ENCODE results near the gene GBP1. TPM values are rescaled to one million over a fixed set of nuclear protein-coding genes. Genes with fewer than 3 reads are reported as not detected.

GBP1 gene
- total RNA-seq, 4 donors from 2014 or later: 1.8 to 6.9 (median 5.0) TPM

DNA sequence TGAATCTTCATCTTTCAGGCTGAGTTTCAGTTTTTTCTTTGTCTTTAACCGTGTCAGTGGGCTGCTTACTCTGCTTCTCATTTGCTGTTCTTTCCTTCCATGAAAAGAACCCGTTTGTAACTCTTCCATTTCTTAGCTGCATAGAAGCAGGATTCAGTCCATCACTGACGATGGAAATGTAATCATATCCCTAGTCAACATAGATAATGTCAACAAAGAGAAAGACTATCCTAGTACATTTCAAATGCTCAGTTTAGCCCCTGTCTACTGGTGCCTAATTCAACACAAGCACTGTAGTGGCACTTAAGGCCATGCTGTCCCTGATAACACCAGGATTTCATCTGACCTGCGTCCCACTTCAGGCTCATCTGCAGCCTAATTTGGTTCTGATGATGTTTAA is 376 bp downstream of the GBP1 start:
- Histone ChIP-seq H3K9me3 (no peaks in the 10 kb centered on the region), H3K36me3 (no peaks in the 10 kb centered on the region), H3K27ac (peak overlapping the region; percentile 73 to 79 (median 76)), H3K27me3 (no peaks in the 10 kb centered on the region), H3K4me3 (peak overlapping the region; percentile 43 to 54 (median 48)), H3K4me1 (peaks cover 0 to 20% of the 10 kb centered on the region in 2 donors)
- intact Hi-C loops (cut with DNase I; ENCODE audit: low total_unique reads): no loop called here
- TF ChIP-seq, protein P1, sequence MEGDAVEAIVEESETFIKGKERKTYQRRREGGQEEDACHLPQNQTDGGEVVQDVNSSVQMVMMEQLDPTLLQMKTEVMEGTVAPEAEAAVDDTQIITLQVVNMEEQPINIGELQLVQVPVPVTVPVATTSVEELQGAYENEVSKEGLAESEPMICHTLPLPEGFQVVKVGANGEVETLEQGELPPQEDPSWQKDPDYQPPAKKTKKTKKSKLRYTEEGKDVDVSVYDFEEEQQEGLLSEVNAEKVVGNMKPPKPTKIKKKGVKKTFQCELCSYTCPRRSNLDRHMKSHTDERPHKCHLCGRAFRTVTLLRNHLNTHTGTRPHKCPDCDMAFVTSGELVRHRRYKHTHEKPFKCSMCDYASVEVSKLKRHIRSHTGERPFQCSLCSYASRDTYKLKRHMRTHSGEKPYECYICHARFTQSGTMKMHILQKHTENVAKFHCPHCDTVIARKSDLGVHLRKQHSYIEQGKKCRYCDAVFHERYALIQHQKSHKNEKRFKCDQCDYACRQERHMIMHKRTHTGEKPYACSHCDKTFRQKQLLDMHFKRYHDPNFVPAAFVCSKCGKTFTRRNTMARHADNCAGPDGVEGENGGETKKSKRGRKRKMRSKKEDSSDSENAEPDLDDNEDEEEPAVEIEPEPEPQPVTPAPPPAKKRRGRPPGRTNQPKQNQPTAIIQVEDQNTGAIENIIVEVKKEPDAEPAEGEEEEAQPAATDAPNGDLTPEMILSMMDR (IDR thresholded peaks at IDR 0.05 in 4 of 5, conservative IDR thresholded peaks at IDR 0.05 in 1 of 5): no peak
- no peak for TF ChIP-seq POLR2A (IDR thresholded peaks at IDR 0.05)
- DNase-seq: no peak
- in situ Hi-C loops (cut with MboI; ENCODE audit: low sequenced_read_pairs in 4 of 4): no loop called here
- peak; percentile 38 to 58 for ATAC-seq

DNA sequence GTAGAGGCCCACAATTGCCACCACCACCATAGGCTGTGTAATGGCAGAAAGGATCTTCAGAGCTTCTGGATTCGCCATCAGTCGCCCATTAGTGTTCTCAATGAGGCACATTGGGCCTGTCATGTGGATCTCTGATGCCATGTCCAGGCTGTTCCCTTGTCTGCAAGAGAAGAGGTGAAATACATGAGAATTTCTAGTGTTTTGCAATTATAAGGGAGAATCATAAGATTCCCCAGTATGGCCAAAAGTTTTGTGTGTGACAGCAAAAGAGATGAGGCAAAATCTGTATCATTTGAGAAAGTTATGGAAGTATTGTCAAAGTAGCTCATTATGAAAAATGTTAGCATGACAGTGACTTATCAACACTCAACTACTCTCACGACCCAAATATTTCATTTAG is 1.9 kb downstream of the GBP1 start:
- intact Hi-C loops (cut with DNase I; ENCODE audit: low total_unique reads): no loop called here
- Histone ChIP-seq H3K4me3 (no peak overlapping the region), H3K27ac (peak overlapping the region in 1 of 4 donors; percentile 79)

DNA sequence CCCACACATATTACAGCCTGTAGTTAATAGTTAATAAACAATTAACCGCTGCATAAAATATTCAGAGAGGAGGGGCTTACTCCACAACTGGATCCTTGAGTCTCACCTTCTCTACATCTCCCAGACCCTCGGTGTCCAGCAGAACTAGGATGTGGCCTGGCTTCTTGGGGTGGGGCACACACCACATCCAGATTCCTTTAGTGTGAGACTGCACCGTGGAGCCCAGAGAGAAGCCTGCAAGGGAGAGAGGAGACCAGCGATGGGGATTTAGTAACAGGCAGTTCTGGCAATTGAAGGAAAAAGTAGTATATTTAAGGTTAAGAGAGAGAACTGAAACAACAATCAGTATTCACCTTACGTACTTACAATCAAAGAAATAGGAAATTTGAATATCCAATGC is 4.9 kb downstream of the GBP1 start:
- TF ChIP-seq, protein P1 (IDR thresholded peaks at IDR 0.05 in 4 of 5, conservative IDR thresholded peaks at IDR 0.05 in 1 of 5): no peak
- no peak for TF ChIP-seq POLR2A (IDR thresholded peaks at IDR 0.05)
- ATAC-seq: no peak
- H3K9me3 ChIP-seq: no peaks in the 10 kb centered on the region
- H3K27me3 ChIP-seq: no peaks in the 10 kb centered on the region
- no peak overlapping the region for H3K27ac ChIP-seq
- in situ Hi-C loops (cut with MboI; ENCODE audit: low sequenced_read_pairs in 4 of 4) (no loop called here), intact Hi-C loops (cut with DNase I; ENCODE audit: low total_unique reads) (no loop called here)
- peaks cover 0 to 20% of the 10 kb centered on the region in 2 donors for H3K4me1 ChIP-seq
- no peaks in the 10 kb centered on the region for H3K36me3 ChIP-seq
- H3K4me3 ChIP-seq: no peak overlapping the region
- no peak for DNase-seq

More for the DNA sequence above, 1.9 kb downstream of the GBP1 start:
- ATAC-seq (no peak), DNase-seq (no peak)
- Histone ChIP-seq H3K36me3 (no peaks in the 10 kb centered on the region), H3K4me1 (peaks cover 0 to 20% of the 10 kb centered on the region in 2 donors), H3K27me3 (no peaks in the 10 kb centered on the region), H3K9me3 (no peaks in the 10 kb centered on the region)
- in situ Hi-C loops (cut with MboI; ENCODE audit: low sequenced_read_pairs in 4 of 4): no loop called here
- TF ChIP-seq, protein P1 (IDR thresholded peaks at IDR 0.05 in 4 of 5, conservative IDR thresholded peaks at IDR 0.05 in 1 of 5): no peak
- no peak for TF ChIP-seq POLR2A (IDR thresholded peaks at IDR 0.05)

DNA sequence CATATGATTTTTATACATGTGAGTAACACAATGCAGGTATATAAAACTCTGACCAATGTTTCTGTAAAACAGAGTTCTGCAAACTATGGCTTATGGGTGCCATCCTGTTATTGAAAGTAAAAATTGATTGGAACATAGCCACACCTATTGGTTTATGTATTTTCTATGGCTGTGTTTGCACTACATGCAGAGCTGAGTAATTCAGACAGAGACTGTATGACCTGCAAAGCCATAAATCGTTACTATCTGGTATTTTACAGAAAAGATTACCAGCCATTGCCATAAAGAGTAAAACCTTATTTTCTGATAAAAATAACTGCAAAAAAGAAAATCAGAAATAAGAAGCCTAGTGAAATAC is 13.1 kb downstream of the GBP1 start:
- intact Hi-C loops (cut with DNase I; ENCODE audit: low total_unique reads): no loop called here
- no peak overlapping the region for H3K4me3 ChIP-seq
- no peaks in the 10 kb centered on the region for H3K27me3 ChIP-seq
- no peaks in the 10 kb centered on the region for H3K36me3 ChIP-seq
- no peak for DNase-seq
- H3K4me1 ChIP-seq: no peaks in the 10 kb centered on the region
- ATAC-seq: no peak
- TF ChIP-seq, protein P1 (IDR thresholded peaks at IDR 0.05 in 4 of 5, conservative IDR thresholded peaks at IDR 0.05 in 1 of 5): no peak
- no peak overlapping the region for H3K27ac ChIP-seq
- no peaks in the 10 kb centered on the region for H3K9me3 ChIP-seq
- in situ Hi-C loops (cut with MboI; ENCODE audit: low sequenced_read_pairs in 4 of 4): no loop called here

DNA sequence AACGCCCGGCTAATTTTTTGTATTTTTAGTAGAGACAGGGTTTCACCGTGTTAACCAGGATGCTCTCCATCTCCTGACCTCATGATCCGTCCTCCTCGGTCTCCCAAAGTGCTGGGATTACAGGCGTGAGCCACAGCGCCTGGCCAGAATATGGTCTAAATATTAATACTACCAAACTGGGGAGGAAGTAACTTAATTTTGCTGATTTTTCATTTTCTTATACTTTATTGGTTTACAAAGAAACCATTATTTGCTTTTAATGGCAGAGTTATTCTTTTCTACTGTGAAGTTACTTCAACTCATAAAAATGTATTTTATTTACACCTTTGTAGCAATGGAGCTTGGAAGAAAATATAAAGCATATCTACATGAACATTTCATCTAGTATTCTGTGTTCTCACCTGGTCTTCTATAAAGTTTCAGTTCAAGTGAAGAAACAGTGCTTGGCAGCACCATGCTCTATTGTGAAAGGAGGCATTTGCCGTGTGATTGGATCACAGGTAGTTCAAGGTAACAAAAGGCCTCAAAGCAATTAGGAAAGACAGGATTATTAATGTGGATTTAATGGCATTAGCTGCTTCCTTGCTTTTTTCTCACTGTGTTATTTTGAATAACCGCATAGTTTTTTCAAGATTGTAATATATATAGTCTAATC is 13.6 kb downstream of the GBP1 start:
- Histone ChIP-seq H3K4me1 (no peaks in the 10 kb centered on the region), H3K27ac (no peak overlapping the region), H3K36me3 (no peaks in the 10 kb centered on the region), H3K4me3 (no peak overlapping the region), H3K27me3 (no peaks in the 10 kb centered on the region), H3K9me3 (no peaks in the 10 kb centered on the region)
- in situ Hi-C loops (cut with MboI; ENCODE audit: low sequenced_read_pairs in 4 of 4) (no loop called here), intact Hi-C loops (cut with DNase I; ENCODE audit: low total_unique reads) (no loop called here)
- no peak for ATAC-seq
- no peak for DNase-seq
- TF ChIP-seq, protein P1 (IDR thresholded peaks at IDR 0.05 in 4 of 5, conservative IDR thresholded peaks at IDR 0.05 in 1 of 5): no peak
- no peak for TF ChIP-seq POLR2A (IDR thresholded peaks at IDR 0.05)
